GM12892 (cell line): ENCODE measurements around the gene URI1.

Source experiments
- POLR2A ChIP-seq: IDR thresholded peaks from 2 replicates; pipeline ENCODE4 v1.6.1; 2011; ENCODE audit warnings: low read depth, low read length, control low read depth
- POLR2AphosphoS5 ChIP-seq: IDR thresholded peaks from 2 replicates; pipeline ENCODE4 v1.6.1; 2011; ENCODE audit warnings: low read depth, low read length, control low read depth

DNA sequence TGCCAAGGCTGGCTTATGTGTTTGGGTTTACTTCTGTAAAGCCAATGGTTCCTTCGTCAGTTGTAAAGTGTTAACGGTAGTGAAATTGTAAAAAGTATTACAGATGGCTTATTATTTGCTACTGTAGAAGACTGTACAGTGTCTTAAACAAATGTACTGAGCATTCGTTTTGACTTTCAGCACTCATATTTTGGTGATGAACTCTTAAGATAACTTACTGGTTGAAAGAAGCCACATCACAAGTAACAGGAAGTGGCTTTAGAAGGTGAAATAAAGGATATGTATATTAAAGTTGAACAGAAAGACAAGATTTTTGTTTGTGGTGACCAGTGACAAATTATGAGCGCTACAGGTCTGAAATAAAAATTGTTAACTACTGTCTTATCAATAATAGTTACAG is 64.2 kb downstream of the URI1 start:
- TF ChIP-seq POLR2A: no peak
- TF ChIP-seq POLR2AphosphoS5: no peak
